IPS-15b (cell line): ENCODE data around the gene SSX4B.
"Not testable (repeated sequence)": the region's sequence is repeated elsewhere in the genome, so short reads cannot be mapped to it uniquely, and the experiment has no call there.

ENCODE experiments used
- H3K27me3 ChIP-seq: one replicate; pipeline ENCODE4 v1.6.1; 2013; ENCODE audit warnings: low read length; ENCODE audit not compliant: control insufficient read depth, insufficient read depth
- H3K36me3 ChIP-seq: one replicate; pipeline ENCODE4 v1.6.1; 2013; ENCODE audit warnings: low read length; ENCODE audit not compliant: control insufficient read depth, insufficient read depth
- H3K4me1 ChIP-seq: one replicate; pipeline ENCODE4 v1.6.1; 2013; ENCODE audit warnings: mild to moderate bottlenecking, low read length; ENCODE audit not compliant: control insufficient read depth, insufficient read depth
- H3K4me3 ChIP-seq: one replicate; pipeline ENCODE4 v1.5.1; 2013; ENCODE audit warnings: low read depth, low read length
- H3K9ac ChIP-seq: one replicate; pipeline ENCODE4 v1.6.1; 2013; ENCODE audit warnings: low read depth, mild to moderate bottlenecking, low read length
- H3K9me3 ChIP-seq: one replicate; pipeline ENCODE4 v1.6.1; 2013; ENCODE audit warnings: mild to moderate bottlenecking, low read length; ENCODE audit not compliant: control insufficient read depth, insufficient read depth

SSX4B gene

GRCh38 chrX:48427027-48427716, 15.4 kb upstream of the SSX4B start:
- not testable (repeated sequence) for H3K27me3 ChIP-seq, H3K9ac ChIP-seq, H3K9me3 ChIP-seq, H3K4me1 ChIP-seq, H3K36me3 ChIP-seq, H3K4me3 ChIP-seq

GRCh38 chrX:48397825-48398224, 13.9 kb downstream of the SSX4B start:
- H3K9me3 ChIP-seq, H3K36me3 ChIP-seq, H3K27me3 ChIP-seq: not testable (repeated sequence)

GRCh38 chrX:48396931-48397330, 14.8 kb downstream of the SSX4B start:
- H3K4me3 ChIP-seq, result not testable (repeated sequence)

More at GRCh38 chrX:48397825-48398224, 13.9 kb downstream of the SSX4B start:
- not testable (repeated sequence) for H3K4me1 ChIP-seq, H3K9ac ChIP-seq, H3K4me3 ChIP-seq

GRCh38 chrX:48383239-48383638, 28.5 kb downstream of the SSX4B start, which contains the start of gene SSX4:
SSX4 (plus strand) TSS chrX:48383539; CDS start chrX:48384054, 515 bp downstream.
- H3K9me3 ChIP-seq, H3K4me3 ChIP-seq, H3K36me3 ChIP-seq, H3K9ac ChIP-seq, H3K4me1 ChIP-seq, H3K27me3 ChIP-seq: not testable (repeated sequence)

More at GRCh38 chrX:48396931-48397330, 14.8 kb downstream of the SSX4B start:
- not testable (repeated sequence) for H3K9ac ChIP-seq, H3K4me1 ChIP-seq, H3K9me3 ChIP-seq, H3K27me3 ChIP-seq, H3K36me3 ChIP-seq

GRCh38 chrX:48370408-48370807, 41.4 kb downstream of the SSX4B start:
- H3K9ac ChIP-seq, H3K4me1 ChIP-seq, H3K36me3 ChIP-seq, H3K27me3 ChIP-seq, H3K4me3 ChIP-seq, H3K9me3 ChIP-seq: not testable (repeated sequence)

GRCh38 chrX:48367717-48368408, 43.9 kb downstream of the SSX4B start:
- not testable (repeated sequence) for H3K9me3 ChIP-seq, H3K27me3 ChIP-seq, H3K4me3 ChIP-seq

GRCh38 chrX:48359281-48359680, 52.5 kb downstream of the SSX4B start:
- H3K4me3 ChIP-seq, H3K27me3 ChIP-seq: not testable (repeated sequence)

More at GRCh38 chrX:48367717-48368408, 43.9 kb downstream of the SSX4B start:
- not testable (repeated sequence) for H3K9ac ChIP-seq, H3K36me3 ChIP-seq, H3K4me1 ChIP-seq

GRCh38 chrX:48357681-48358080, 54.1 kb downstream of the SSX4B start:
- Histone ChIP-seq H3K9me3 (no peaks in the 10 kb centered on the region), H3K4me3 (no peak overlapping the region), H3K9ac (no peak overlapping the region), H3K27me3 (no peaks in the 10 kb centered on the region), H3K36me3 (no peaks in the 10 kb centered on the region), H3K4me1 (no peaks in the 10 kb centered on the region)

More at GRCh38 chrX:48359281-48359680, 52.5 kb downstream of the SSX4B start:
- not testable (repeated sequence) for H3K4me1 ChIP-seq, H3K9ac ChIP-seq, H3K9me3 ChIP-seq, H3K36me3 ChIP-seq

GRCh38 chrX:48356315-48357094, 55.3 kb downstream of the SSX4B start, which contains the start of gene SSX3:
SSX3 (minus strand) TSS chrX:48356703; CDS start chrX:48355249, 1,454 bp downstream.
- not testable (repeated sequence) for H3K9me3 ChIP-seq, H3K27me3 ChIP-seq, H3K4me3 ChIP-seq, H3K4me1 ChIP-seq, H3K9ac ChIP-seq, H3K36me3 ChIP-seq
